Amniotic stem cell (primary cell): Measurements from ENCODE around the gene FBXO24.

Experiments
- DNase-seq: peaks from one replicate; lab custom pipeline; 2025; lab: John Stamatoyannopoulos, UW

FBXO24 gene

GRCh38 chr7:100620804-100621203 lies 34.7 kb downstream of the FBXO24 start:
- no peak for DNase-seq

GRCh38 chr7:100621554-100621953 lies 35.4 kb downstream of the FBXO24 start:
- DNase-seq: no peak

GRCh38 chr7:100623951-100624824 lies 38.1 kb downstream of the FBXO24 start:
- DNase-seq: no peak

- no peak for DNase-seq
Observed at GRCh38 chr7:100626055-100626454, 39.9 kb downstream of the FBXO24 start.

GRCh38 chr7:100626530-100627237 lies 40.6 kb downstream of the FBXO24 start:
- peak; percentile 47 for DNase-seq

GRCh38 chr7:100627238-100627549 lies 41.1 kb downstream of the FBXO24 start:
- DNase-seq: no peak

GRCh38 chr7:100629117-100629716 lies 43.1 kb downstream of the FBXO24 start:
- no peak for DNase-seq

- no peak for DNase-seq
Observed at GRCh38 chr7:100630066-100630465, 43.9 kb downstream of the FBXO24 start.

- DNase-seq: no peak
Observed at GRCh38 chr7:100632951-100633717, 47.0 kb downstream of the FBXO24 start.

- DNase-seq: no peak
Observed at GRCh38 chr7:100639995-100640516, 53.9 kb downstream of the FBXO24 start.

GRCh38 chr7:100640517-100641440 lies 54.7 kb downstream of the FBXO24 start:
- no peak for DNase-seq

- no peak for DNase-seq
Observed at GRCh38 chr7:100641463-100641859, 55.3 kb downstream of the FBXO24 start, which contains the start of gene TFR2. TSS of gene TFR2 (minus strand) at chr7:100641552. CDS start at chr7:100641509, 43 bp downstream.

- no peak for DNase-seq
Observed at GRCh38 chr7:100641860-100642533, 55.9 kb downstream of the FBXO24 start.

GRCh38 chr7:100642534-100642907 lies 56.4 kb downstream of the FBXO24 start:
- no peak for DNase-seq

GRCh38 chr7:100649826-100650565 lies 63.9 kb downstream of the FBXO24 start:
- no peak for DNase-seq
